SU-DHL-6 (cell line): Measurements from ENCODE around the gene DPM3.
"Not testable (repeated sequence)": the region's sequence is repeated elsewhere in the genome, so short reads cannot be mapped to it uniquely, and the experiment has no call there.

ENCODE experiments used
- H2AFZ ChIP-seq: fragments of 200-600 bp; sonication (generic); 2 replicates; pipeline ENCODE4 v1.6.1; 2014; ENCODE audit warnings: low read depth, mild to moderate bottlenecking, moderate library complexity, mixed read lengths, antibody characterized with exemption, low read length; ENCODE audit not compliant: severe bottlenecking
- H3F3A ChIP-seq: fragments of 200-600 bp; shearing (Covaris generic); 2 replicates; pipeline ENCODE4 v1.6.0; 2016; ENCODE audit warnings: antibody characterized with exemption, mild to moderate bottlenecking; ENCODE audit not compliant: insufficient read depth
- H3K27ac ChIP-seq: fragments of 200-600 bp; sonication (generic); 2 replicates; pipeline ENCODE4 v1.5.1; 2016; ENCODE audit warnings: low read depth, mild to moderate bottlenecking, low read length, moderate library complexity, mixed read lengths
- H3K27me3 ChIP-seq: fragments of 200-600 bp; sonication (generic), shearing (Covaris generic); 2 replicates; pipeline ENCODE4 v1.6.0; 2014; ENCODE audit warnings: mild to moderate bottlenecking, low read length
- H3K36me3 ChIP-seq: fragments of 200-600 bp; sonication (generic); 2 replicates; pipeline ENCODE4 v1.6.1; 2014; ENCODE audit warnings: mild to moderate bottlenecking, low read length, mixed read lengths
- H3K4me2 ChIP-seq: fragments of 300-600, 200-600 bp; shearing (Covaris generic), sonication (generic); 2 replicates; pipeline ENCODE4 v1.6.0; 2014; ENCODE audit warnings: low read length, low read depth, mild to moderate bottlenecking; ENCODE audit not compliant: poor library complexity, severe bottlenecking
- H3K4me3 ChIP-seq: fragments of 200-600 bp; sonication (generic); 2 replicates; pipeline ENCODE4 v1.5.1; 2014; ENCODE audit warnings: antibody characterized with exemption, low read length, mild to moderate bottlenecking, mixed read lengths; ENCODE audit not compliant: insufficient read depth, poor library complexity, severe bottlenecking
- H3K79me2 ChIP-seq: fragments of 200-600 bp; sonication (generic); 2 replicates; pipeline ENCODE4 v1.6.1; 2014; ENCODE audit warnings: mild to moderate bottlenecking, low read length, moderate library complexity; ENCODE audit not compliant: insufficient read depth
- H3K9ac ChIP-seq: fragments of 200-600 bp; sonication (generic); 2 replicates; pipeline ENCODE4 v1.7.0; 2014; ENCODE audit warnings: mild to moderate bottlenecking, low read length
- H3K9me2 ChIP-seq: fragments of 200-600 bp; sonication (generic); replicated peaks from 2 replicates; pipeline ENCODE4 v1.6.1; 2014; ENCODE audit warnings: low read length; ENCODE audit not compliant: insufficient read depth
- H3K9me3 ChIP-seq: fragments of 200-600 bp; sonication (generic); 2 replicates; pipeline ENCODE4 v1.6.1; 2014; ENCODE audit warnings: low read length, mixed read lengths; ENCODE audit not compliant: insufficient read depth
- H4K20me1 ChIP-seq: fragments of 200-600 bp; sonication (generic); 2 replicates; pipeline ENCODE4 v1.6.1; 2014; ENCODE audit warnings: low read depth, mild to moderate bottlenecking, antibody characterized with exemption, low read length, moderate library complexity, mixed read lengths
- CTCF ChIP-seq: fragments of 200-600 bp; sonication (generic); IDR thresholded peaks from one replicate; pipeline ENCODE4 v1.5.1; 2017; ENCODE audit warnings: antibody characterized with exemption, mild to moderate bottlenecking, low read length, moderate library complexity; ENCODE audit not compliant: insufficient read depth, poor library complexity, severe bottlenecking
- EZH2phosphoT487 ChIP-seq: fragments of 200-600 bp; sonication (generic), shearing (Covaris generic); conservative IDR thresholded peaks from 2 replicates; pipeline ENCODE4 v1.6.1; 2018; ENCODE audit warnings: mild to moderate bottlenecking, antibody characterized with exemption, low read length, moderate library complexity, mixed read lengths

The DPM3 gene

GRCh38 chr1:155167166-155168104 is 27.1 kb upstream of the DPM3 start:
- Histone ChIP-seq H3K9me2 (no peaks in the 10 kb centered on the region), H3K27me3 (no peaks in the 10 kb centered on the region), H3K36me3 (no peaks in the 10 kb centered on the region), H4K20me1 (no peaks in the 10 kb centered on the region), H3K9ac (no peak overlapping the region; the same call in 1 of the 2 replicates), H3K4me2 (peak overlapping the region; percentile 51), H3K4me3 (no peak overlapping the region), H3K9me3 (no peaks in the 10 kb centered on the region), H3K27ac (no peak overlapping the region), H3K79me2 (peaks cover 8% of the 10 kb centered on the region), H2AFZ (peak overlapping the region; percentile 91), H3F3A (no peaks in the 10 kb centered on the region; the same call in 1 of the 2 replicates)
- TF ChIP-seq EZH2phosphoT487 = no peak
- peak; percentile 84 for TF ChIP-seq CTCF

GRCh38 chr1:155166471-155167165 is 26.3 kb upstream of the DPM3 start:
- H3K4me3 ChIP-seq = no peak overlapping the region
- no peaks in the 10 kb centered on the region for H3K9me2 ChIP-seq
- H3K79me2 ChIP-seq = no peaks in the 10 kb centered on the region
- no peaks in the 10 kb centered on the region for H3K36me3 ChIP-seq
- H3K4me2 ChIP-seq = peak overlapping the region; percentile 11
- TF ChIP-seq EZH2phosphoT487 (no peak), CTCF (no peak)
- no peak overlapping the region for H3K27ac ChIP-seq
- H3K9me3 ChIP-seq = no peaks in the 10 kb centered on the region
- H3F3A ChIP-seq = no peaks in the 10 kb centered on the region; the same call in 1 of the 2 replicates
- peak overlapping the region; percentile 85 for H2AFZ ChIP-seq
- no peak overlapping the region for H3K9ac ChIP-seq
- H3K27me3 ChIP-seq = no peaks in the 10 kb centered on the region
- no peaks in the 10 kb centered on the region for H4K20me1 ChIP-seq

- no peak overlapping the region for H3K27ac ChIP-seq
- H3F3A ChIP-seq = no peaks in the 10 kb centered on the region
- no peak for TF ChIP-seq EZH2phosphoT487
- H3K36me3 ChIP-seq = no peaks in the 10 kb centered on the region
- no peaks in the 10 kb centered on the region for H3K9me3 ChIP-seq
- no peaks in the 10 kb centered on the region for H3K9me2 ChIP-seq
- H2AFZ ChIP-seq = no peak overlapping the region
- no peaks in the 10 kb centered on the region for H4K20me1 ChIP-seq
- H3K9ac ChIP-seq = no peak overlapping the region
- H3K79me2 ChIP-seq = no peaks in the 10 kb centered on the region
- H3K27me3 ChIP-seq = no peaks in the 10 kb centered on the region
- H3K4me2 ChIP-seq = no peak overlapping the region
- H3K4me3 ChIP-seq = no peak overlapping the region
Measured at GRCh38 chr1:155166051-155166470, 25.7 kb upstream of the DPM3 start.

- H3K36me3 ChIP-seq, H3K4me3 ChIP-seq, H3K9me3 ChIP-seq: not testable (repeated sequence)
Measured at GRCh38 chr1:155164625-155165024, 24.3 kb upstream of the DPM3 start.

GRCh38 chr1:155163785-155164184 is 23.5 kb upstream of the DPM3 start:
- H3F3A ChIP-seq, H3K9me3 ChIP-seq, H2AFZ ChIP-seq, H3K36me3 ChIP-seq, H3K9ac ChIP-seq, H4K20me1 ChIP-seq, H3K79me2 ChIP-seq, H3K4me3 ChIP-seq, H3K27ac ChIP-seq, H3K27me3 ChIP-seq, H3K9me2 ChIP-seq, H3K4me2 ChIP-seq: not testable (repeated sequence)

More at GRCh38 chr1:155164625-155165024, 24.3 kb upstream of the DPM3 start:
- not testable (repeated sequence) for H3K9ac ChIP-seq, H3K79me2 ChIP-seq, H4K20me1 ChIP-seq, H3K27ac ChIP-seq, H3K27me3 ChIP-seq, H3F3A ChIP-seq, H3K9me2 ChIP-seq, H2AFZ ChIP-seq, H3K4me2 ChIP-seq

GRCh38 chr1:155162631-155163030 is 22.3 kb upstream of the DPM3 start:
- H3K4me2 ChIP-seq = not testable (repeated sequence)

More at GRCh38 chr1:155162631-155163030, 22.3 kb upstream of the DPM3 start:
- not testable (repeated sequence) for H3K9me2 ChIP-seq, H3K27me3 ChIP-seq, H3K9me3 ChIP-seq, H3F3A ChIP-seq, H2AFZ ChIP-seq, H3K9ac ChIP-seq, H3K36me3 ChIP-seq, H3K79me2 ChIP-seq, H3K27ac ChIP-seq, H4K20me1 ChIP-seq, H3K4me3 ChIP-seq
